Peyer's patch (tissue), 4 donors: Measurements from ENCODE around the gene CSMD2.

Source experiments
- POLR2A ChIP-seq, 2 donors: fragments of 450-650 bp; IDR thresholded peaks; one replicate each; pipeline ENCODE4 v1.5.1; 2017; ENCODE audit warnings: antibody characterized with exemption in 2 of 2, mild to moderate bottlenecking in 2 of 2, moderate library complexity in 2 of 2
- TF ChIP-seq, protein P1 (sequence below), 6 experiments: fragments of 450-650 bp in 4 of 6; fragments of 200-600 bp in 2 of 6; sonication (generic) in 1 of 6; IDR thresholded peaks; one replicate each; pipeline ENCODE4 v1.5.1; 2017 to 2019; ENCODE audit warnings: antibody characterized with exemption in 6 of 6, mild to moderate bottlenecking in 3 of 6, moderate library complexity in 1 of 6

GRCh38 chr1:34057347-34058130 is 107.5 kb downstream of the CSMD2 start:
- TF ChIP-seq, protein P1, sequence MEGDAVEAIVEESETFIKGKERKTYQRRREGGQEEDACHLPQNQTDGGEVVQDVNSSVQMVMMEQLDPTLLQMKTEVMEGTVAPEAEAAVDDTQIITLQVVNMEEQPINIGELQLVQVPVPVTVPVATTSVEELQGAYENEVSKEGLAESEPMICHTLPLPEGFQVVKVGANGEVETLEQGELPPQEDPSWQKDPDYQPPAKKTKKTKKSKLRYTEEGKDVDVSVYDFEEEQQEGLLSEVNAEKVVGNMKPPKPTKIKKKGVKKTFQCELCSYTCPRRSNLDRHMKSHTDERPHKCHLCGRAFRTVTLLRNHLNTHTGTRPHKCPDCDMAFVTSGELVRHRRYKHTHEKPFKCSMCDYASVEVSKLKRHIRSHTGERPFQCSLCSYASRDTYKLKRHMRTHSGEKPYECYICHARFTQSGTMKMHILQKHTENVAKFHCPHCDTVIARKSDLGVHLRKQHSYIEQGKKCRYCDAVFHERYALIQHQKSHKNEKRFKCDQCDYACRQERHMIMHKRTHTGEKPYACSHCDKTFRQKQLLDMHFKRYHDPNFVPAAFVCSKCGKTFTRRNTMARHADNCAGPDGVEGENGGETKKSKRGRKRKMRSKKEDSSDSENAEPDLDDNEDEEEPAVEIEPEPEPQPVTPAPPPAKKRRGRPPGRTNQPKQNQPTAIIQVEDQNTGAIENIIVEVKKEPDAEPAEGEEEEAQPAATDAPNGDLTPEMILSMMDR (IDR thresholded peaks at IDR 0.05): no peak
- no peak for TF ChIP-seq POLR2A (IDR thresholded peaks at IDR 0.05)
